Left ventricle myocardium inferior (tissue), 1 donor: Measurements from ENCODE around the gene ZYX. TPM values are rescaled to one million over a fixed set of nuclear protein-coding genes. Genes with fewer than 3 reads are reported as not detected.

ENCODE experiments used
- DNase-seq: peaks from one replicate; pipeline ENCODE4 v3.0.0-alpha.2; 2020
- H3K27ac ChIP-seq: fragments of 200-600 bp; replicated peaks from 2 replicates; pipeline ENCODE4 v1.8.0; 2021
- H3K27me3 ChIP-seq: fragments of 200-600 bp; 2 replicates; pipeline ENCODE4 v1.8.0; 2021; ENCODE audit warnings: low read depth
- H3K36me3 ChIP-seq: fragments of 200-600 bp; 2 replicates; pipeline ENCODE4 v1.8.0; 2021
- H3K4me1 ChIP-seq: fragments of 200-600 bp; 2 replicates; pipeline ENCODE4 v1.8.0; 2021
- H3K4me3 ChIP-seq: fragments of 200-600 bp; 2 replicates; pipeline ENCODE4 v1.8.0; 2021; ENCODE audit warnings: mild to moderate bottlenecking, moderate library complexity
- H3K9me3 ChIP-seq: fragments of 200-600 bp; replicated peaks from 2 replicates; pipeline ENCODE4 v1.8.0; 2021
- intact Hi-C: fragments of 100-400 bp; cut with micrococcal nuclease; formaldehyde crosslinking; loops from one replicate; pipeline ENCODE4 v1.11.0; 2022
- total RNA-seq: library from RNA; stranded (reverse); fragmentation: NEBNext Ultra II Directional; extraction: Animal tissue kit (Norgen Biotek cat#: 25700); gene quantifications from one replicate; pipeline ENCODE4 v1.2.1, GENCODE V29; 2021
- TF ChIP-seq, protein P1 (sequence below): fragments of 200-600 bp; IDR thresholded peaks from 2 replicates; pipeline ENCODE4 v1.8.0; 2021; ENCODE audit warnings: antibody characterized with exemption, mild to moderate bottlenecking, borderline replicate concordance
- donor health status: DM: no; HTN: yes; CAD: no; lungs with severe emphysema.

The ZYX gene
- total RNA-seq, 1 donor from 2014 or later, result 68.4 TPM

DNA sequence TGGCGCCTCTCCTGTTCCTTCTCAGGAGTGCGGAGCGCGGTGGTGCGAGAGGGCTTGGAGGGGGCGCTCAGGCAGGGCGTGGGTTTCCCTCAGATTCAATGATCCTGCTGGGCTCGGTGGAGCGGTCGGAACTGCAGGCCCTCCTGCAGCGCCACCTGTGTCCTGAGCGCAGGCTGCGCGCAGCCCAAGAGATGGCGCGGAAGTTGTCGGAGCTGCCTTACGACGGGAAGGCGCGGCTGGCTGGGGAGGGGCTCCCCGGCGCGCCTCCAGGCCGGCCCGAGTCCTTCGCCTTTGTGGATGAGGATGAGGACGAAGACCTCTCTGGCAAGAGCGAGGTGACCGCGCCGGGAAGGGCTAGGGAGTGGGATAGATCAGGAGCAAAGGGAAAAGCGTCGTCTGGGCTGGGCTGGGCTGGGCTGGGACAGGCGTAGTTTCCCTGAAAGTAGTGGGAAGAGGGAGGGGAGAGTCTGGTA, 35.7 kb upstream of the ZYX start:
- Histone ChIP-seq H3K36me3 (no peaks in the 10 kb centered on the region), H3K27ac (no peak overlapping the region), H3K9me3 (no peaks in the 10 kb centered on the region), H3K4me3 (peak overlapping the region; percentile 39), H3K4me1 (peaks cover 5% of the 10 kb centered on the region), H3K27me3 (peaks cover 57% of the 10 kb centered on the region)
- intact Hi-C loops, result no loop called here
- TF ChIP-seq, protein P1, sequence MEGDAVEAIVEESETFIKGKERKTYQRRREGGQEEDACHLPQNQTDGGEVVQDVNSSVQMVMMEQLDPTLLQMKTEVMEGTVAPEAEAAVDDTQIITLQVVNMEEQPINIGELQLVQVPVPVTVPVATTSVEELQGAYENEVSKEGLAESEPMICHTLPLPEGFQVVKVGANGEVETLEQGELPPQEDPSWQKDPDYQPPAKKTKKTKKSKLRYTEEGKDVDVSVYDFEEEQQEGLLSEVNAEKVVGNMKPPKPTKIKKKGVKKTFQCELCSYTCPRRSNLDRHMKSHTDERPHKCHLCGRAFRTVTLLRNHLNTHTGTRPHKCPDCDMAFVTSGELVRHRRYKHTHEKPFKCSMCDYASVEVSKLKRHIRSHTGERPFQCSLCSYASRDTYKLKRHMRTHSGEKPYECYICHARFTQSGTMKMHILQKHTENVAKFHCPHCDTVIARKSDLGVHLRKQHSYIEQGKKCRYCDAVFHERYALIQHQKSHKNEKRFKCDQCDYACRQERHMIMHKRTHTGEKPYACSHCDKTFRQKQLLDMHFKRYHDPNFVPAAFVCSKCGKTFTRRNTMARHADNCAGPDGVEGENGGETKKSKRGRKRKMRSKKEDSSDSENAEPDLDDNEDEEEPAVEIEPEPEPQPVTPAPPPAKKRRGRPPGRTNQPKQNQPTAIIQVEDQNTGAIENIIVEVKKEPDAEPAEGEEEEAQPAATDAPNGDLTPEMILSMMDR, result peak; percentile 58
- peak; percentile 29 for DNase-seq

- TF ChIP-seq, protein P1, result no peak
- intact Hi-C loops, result no loop called here
These were observed 35.1 kb upstream of the ZYX start for GRCh38 chr7:143346018-143346417.

DNA sequence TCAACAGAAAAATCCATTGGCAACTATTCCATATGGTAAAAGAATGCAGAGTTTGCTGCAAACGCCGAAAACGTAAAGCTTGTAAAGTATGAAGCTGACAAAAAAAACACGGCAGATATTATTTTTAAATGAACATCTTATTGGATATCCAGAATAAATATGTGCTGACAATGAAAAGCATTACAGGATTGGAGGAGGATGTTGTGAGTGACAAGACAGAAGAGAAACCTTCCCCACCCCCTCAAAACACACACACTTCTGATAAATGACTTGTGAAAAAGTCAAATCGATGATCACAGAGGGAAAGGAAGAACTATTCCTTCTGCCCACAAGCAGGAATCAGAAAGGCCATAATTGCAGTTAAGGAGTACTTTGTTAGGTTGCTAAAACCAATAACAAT, 33.2 kb upstream of the ZYX start:
- H3K27me3 ChIP-seq, result peaks cover 73% of the 10 kb centered on the region
- TF ChIP-seq, protein P1, result no peak
- no peaks in the 10 kb centered on the region for H3K9me3 ChIP-seq
- no peak for DNase-seq
- H3K27ac ChIP-seq, result no peak overlapping the region
- intact Hi-C loops, result no loop called here
- H3K4me3 ChIP-seq, result no peak overlapping the region
- no peaks in the 10 kb centered on the region for H3K36me3 ChIP-seq
- peaks cover 5% of the 10 kb centered on the region for H3K4me1 ChIP-seq

More at GRCh38 chr7:143346018-143346417, 35.1 kb upstream of the ZYX start:
- Histone ChIP-seq H3K9me3 (no peaks in the 10 kb centered on the region), H3K4me1 (peaks cover 5% of the 10 kb centered on the region), H3K27ac (no peak overlapping the region), H3K36me3 (no peaks in the 10 kb centered on the region), H3K4me3 (no peak overlapping the region), H3K27me3 (peaks cover 59% of the 10 kb centered on the region)
- DNase-seq, result no peak

- DNase-seq, result no peak
- Histone ChIP-seq H3K27ac (no peak overlapping the region), H3K4me3 (no peak overlapping the region), H3K9me3 (no peaks in the 10 kb centered on the region), H3K36me3 (no peaks in the 10 kb centered on the region), H3K27me3 (peaks cover 63% of the 10 kb centered on the region), H3K4me1 (no peaks in the 10 kb centered on the region)
- intact Hi-C loops, result no loop called here
- TF ChIP-seq, protein P1, result no peak
These were observed 30.1 kb upstream of the ZYX start for GRCh38 chr7:143351060-143351459.

DNA sequence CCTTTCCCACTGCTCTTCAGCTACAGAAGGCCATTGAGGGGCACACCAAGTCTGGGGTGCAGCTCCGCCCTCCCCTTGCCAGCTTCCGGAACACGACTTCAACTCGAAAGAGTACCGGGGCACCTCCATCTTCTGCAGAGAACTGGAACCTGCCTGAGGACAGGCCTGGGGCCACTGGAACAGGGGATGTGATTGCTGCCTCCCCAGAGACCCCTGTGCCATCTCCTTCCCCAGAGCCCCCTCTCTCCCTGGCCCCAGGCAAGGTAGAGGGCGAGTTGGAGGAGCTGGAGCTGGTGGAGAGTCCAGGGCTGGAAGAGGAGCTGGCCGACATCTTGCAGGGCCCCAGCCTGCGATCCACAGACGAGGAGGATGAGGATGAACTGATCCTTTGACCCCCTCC, 29.6 kb upstream of the ZYX start:
- TF ChIP-seq, protein P1, result no peak
- Histone ChIP-seq H3K27me3 (peaks cover 61% of the 10 kb centered on the region), H3K9me3 (no peaks in the 10 kb centered on the region), H3K36me3 (no peaks in the 10 kb centered on the region), H3K4me3 (no peak overlapping the region), H3K27ac (no peak overlapping the region), H3K4me1 (no peaks in the 10 kb centered on the region)
- DNase-seq, result no peak
- intact Hi-C loops, result no loop called here
